ENCODE data around the gene KLHL25. TPM values are rescaled to one million over a fixed set of nuclear protein-coding genes. Genes with fewer than 3 reads are reported as not detected.

Gene KLHL25
- total RNA-seq, 2 donors from 2014 or later: 9.8 to 12.3 TPM

DNA sequence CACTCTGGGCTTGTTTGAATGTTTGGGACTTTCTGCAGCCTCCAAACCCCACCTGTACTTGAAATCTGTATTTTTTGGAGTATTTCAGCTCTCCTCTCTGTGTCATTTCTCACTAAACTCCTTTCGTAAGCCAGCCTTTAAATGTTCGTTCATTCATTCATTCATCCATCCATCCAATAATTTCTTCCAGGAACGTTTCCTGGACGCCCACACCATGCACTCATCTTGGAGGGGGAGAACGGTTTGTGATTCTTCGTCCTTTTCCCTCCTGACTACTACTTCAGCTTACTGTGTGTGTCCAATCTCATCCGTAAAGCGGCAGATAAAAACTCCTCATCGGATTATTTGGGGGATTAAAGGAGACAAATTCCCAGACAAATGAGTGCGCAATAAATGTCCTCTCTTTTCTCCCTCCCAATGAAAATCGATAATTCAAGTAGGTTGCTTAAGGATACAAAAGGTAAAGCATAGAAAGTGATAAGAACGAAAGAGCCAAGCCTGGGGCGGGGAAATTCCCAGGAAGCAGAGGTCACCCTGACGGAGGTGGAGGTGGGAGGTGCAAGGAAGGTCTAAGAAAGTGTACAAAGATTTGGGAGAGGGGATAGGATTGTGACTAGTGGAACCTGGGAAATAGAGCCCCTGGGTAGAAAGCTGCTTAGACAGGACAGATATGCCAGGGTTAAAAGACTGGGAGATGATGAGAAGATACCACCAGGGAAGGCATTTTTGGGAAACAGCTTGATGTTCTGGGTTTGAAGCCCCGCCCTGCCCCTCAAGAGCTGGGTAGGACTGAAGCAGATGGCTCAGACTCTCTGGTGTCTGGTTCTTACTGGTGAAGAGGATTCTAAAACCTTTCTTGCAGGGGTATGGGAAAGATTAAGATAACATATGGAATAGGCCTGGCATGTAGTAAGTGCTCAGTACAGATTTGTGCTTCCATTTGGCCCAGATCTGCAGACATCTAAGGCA, 896 bp upstream of the KLHL25 start:
- H3K27me3 Mint-ChIP-seq: peaks cover 19% of the 10 kb centered on the region
- DNase-seq: no peak
- peaks cover 36% of the 10 kb centered on the region for H3K4me1 Mint-ChIP-seq
- no peaks in the 10 kb centered on the region for H3K9me3 ChIP-seq (ENCODE audit: control insufficient read depth, low read length, poor library complexity, severe bottlenecking)
- peak overlapping the region; percentile 84 for H3K27ac Mint-ChIP-seq
- peak overlapping the region; percentile 92 for H3K4me3 Mint-ChIP-seq
- ATAC-seq: no peak
- peaks cover 3% of the 10 kb centered on the region for H3K36me3 Mint-ChIP-seq (ENCODE audit: low read depth)

DNA sequence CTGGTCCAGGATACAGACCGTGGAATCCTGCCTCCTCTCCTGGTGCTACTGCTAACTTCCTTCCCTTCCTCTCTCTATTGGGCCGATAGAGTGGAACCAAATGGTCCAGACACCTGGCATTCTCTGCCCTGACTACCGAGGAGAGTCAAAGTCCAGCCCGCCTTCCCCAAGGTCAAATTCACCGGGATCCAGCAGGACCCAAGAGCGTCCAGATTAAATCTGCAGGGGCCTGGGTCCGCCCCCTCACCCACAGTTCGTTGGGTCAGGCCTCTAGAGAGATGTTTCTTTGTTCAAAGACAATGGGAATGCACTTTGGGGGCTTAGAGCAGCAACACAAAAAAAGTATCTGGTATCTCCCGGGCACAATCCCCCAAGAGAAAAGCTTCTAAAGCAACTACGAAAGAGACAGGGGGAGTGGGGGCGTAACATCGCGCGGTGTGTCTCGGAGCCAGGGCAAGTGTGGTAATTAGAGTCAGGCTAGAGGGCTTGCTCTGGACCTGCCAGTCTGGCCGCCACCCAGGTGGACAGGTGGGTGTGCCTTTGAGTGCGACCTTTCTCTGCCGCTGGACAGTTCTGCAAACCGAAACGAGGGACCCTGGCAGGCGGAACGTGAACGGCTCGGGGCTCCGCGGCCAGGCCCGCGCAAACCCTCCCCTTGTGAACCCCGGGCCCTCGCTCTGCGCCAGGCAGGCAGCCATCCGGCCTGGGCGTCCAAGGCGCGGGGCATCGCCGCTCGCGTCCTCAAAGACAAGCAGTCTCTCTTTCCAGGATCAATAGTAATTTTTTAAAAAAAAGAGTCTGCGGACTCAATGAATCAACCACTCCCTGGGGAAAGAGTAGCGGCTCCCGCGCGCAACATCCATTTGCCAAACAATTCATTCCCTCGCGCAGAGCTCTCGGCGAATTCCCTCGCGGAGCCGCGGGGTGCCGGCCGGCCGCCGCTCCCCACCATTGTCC, 806 bp downstream of the KLHL25 start:
- Mint-ChIP-seq H3K4me1 (peaks cover 40% of the 10 kb centered on the region), H3K36me3 (ENCODE audit: low read depth) (no peaks in the 10 kb centered on the region), H3K27me3 (peaks cover 7% of the 10 kb centered on the region), H3K27ac (peak overlapping the region; percentile 84), H3K4me3 (peak overlapping the region; percentile 92)
- DNase-seq (peak in 2 of 3 donors; percentile 19 to 22), ATAC-seq (peak; percentile 36)
- H3K9me3 ChIP-seq (ENCODE audit: control insufficient read depth, low read length, poor library complexity, severe bottlenecking): no peaks in the 10 kb centered on the region

DNA sequence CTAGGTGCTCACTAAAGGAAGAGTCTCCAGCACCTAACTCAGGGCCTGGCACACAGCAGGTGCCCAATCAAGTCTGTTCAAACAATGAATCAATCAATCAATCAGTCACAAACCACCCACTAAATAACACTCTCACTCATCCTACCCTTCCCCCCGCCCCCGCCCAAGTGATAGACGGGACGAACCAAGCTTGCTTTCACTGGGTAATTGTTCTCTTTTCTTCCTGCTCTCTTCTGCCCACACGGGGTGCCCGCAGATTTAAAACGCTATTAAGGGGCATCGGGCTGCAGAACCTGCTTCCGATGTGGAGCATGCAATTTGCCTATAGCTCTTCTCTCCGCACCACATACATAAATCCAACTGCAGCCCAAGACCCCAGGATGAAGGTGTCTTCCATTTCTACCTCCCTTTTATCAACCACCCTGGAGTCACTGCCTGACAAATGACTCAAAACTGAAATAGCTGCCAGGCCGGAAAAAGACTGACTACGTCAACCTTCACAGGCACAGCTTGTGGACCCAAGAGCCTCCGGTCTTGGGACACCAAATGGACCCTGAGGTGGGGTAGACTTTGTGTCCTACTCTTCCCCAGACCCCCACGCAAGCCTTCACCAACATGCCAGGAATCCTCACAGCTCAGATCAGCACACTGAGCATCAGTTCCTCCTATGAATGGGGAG, 1.7 kb downstream of the KLHL25 start:
- no peaks in the 10 kb centered on the region for H3K9me3 ChIP-seq (ENCODE audit: control insufficient read depth, low read length, poor library complexity, severe bottlenecking)
- peak overlapping the region; percentile 84 for H3K27ac Mint-ChIP-seq
- peak overlapping the region; percentile 92 for H3K4me3 Mint-ChIP-seq
- ATAC-seq (no peak), DNase-seq (no peak)
- H3K27me3 Mint-ChIP-seq: no peaks in the 10 kb centered on the region
- no peaks in the 10 kb centered on the region for H3K36me3 Mint-ChIP-seq (ENCODE audit: low read depth)
- H3K4me1 Mint-ChIP-seq: peaks cover 37% of the 10 kb centered on the region

DNA sequence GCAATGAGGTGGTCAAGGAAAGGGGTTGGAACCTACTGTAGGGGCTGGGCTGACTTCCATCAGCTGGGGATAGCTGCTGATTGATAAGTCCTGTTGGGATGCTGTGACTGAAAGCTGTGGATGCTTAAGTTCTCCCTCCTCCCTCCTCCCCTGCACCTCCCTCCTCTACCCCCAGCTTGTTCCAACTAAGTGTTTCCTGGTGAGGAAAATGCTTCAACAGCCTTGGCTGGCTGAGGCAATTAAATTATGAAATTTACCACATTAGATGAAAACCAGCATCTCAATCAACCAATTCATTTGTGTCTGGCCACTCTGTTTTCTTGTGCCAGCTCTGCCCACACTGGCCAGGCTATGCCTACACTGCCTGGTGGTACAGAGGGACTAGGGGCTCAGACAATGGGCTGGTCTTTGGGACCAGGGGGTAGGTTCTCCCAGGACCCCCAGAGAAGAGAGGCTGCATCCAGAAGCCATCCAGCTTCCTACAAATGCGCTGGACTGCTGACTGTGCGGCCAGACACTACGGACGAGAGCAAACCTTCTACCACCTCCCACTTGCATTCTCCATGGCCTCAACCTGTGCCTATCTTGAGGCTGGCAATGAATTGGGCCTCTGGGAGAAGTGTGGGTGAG, 2.5 kb downstream of the KLHL25 start:
- Mint-ChIP-seq H3K4me3 (peak overlapping the region; percentile 92), H3K27me3 (no peaks in the 10 kb centered on the region), H3K4me1 (peaks cover 41% of the 10 kb centered on the region), H3K27ac (peak overlapping the region; percentile 84), H3K36me3 (ENCODE audit: low read depth) (no peaks in the 10 kb centered on the region)
- no peak for ATAC-seq
- DNase-seq: no peak
- H3K9me3 ChIP-seq (ENCODE audit: control insufficient read depth, low read length, poor library complexity, severe bottlenecking): no peaks in the 10 kb centered on the region

DNA sequence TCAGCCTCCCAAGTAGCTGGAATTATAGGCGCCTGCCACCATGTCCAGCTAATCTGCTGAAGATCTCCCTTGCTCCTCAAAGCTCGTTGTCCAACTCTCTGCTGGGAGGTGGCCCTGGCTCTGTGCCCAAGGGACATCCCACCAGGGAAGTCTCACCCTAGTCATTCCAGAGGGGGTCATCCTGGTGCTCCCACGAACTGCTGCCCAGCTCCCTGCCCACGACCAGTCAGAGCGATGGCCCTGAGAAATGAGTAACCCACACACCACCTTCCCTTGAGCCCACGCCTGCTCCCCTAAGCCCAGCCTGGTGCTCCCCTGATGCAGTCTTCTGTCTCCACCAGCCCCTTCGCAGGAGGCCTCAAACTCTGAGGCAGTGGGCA, 5.2 kb downstream of the KLHL25 start:
- Mint-ChIP-seq H3K27ac (peak overlapping the region; percentile 21), H3K4me3 (no peak overlapping the region), H3K27me3 (no peaks in the 10 kb centered on the region), H3K4me1 (peaks cover 40% of the 10 kb centered on the region), H3K36me3 (ENCODE audit: low read depth) (no peaks in the 10 kb centered on the region)
- no peaks in the 10 kb centered on the region for H3K9me3 ChIP-seq (ENCODE audit: control insufficient read depth, low read length, poor library complexity, severe bottlenecking)
- DNase-seq (no peak), ATAC-seq (no peak)

DNA sequence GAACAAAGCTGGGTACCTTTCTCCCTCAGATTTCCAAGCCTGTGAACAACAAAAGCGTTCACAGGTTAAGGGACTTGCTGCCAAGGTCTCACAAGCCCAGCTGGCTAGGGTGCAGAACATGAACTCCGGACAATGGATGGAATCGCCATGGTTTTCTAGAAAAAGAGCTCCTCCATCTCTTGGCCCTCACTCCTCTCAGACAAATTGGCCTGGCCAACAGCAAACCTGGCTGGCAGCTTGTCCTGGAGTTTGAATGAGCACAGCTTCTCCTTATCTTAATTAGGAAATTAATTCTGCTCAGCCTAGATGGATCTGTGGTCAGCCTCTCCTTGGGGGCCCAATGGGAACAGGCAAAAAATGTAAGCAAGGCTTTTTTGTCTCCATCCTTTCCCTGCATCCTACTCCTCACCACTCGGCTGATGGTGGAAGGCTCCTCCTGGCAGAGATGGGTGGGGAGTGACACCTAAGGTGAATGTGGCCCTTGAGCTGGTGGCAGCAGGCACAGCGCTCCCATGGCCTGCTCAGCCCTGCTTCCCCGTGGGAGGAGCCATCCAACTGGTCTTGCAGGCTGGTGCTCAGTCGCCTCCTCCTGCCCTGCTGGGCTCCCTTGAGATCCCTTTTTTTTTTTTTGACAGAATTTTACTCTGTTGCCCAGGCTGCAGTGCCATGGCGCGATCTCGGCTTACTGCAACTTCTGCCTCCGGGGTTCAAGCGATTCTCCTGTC, 5.8 kb downstream of the KLHL25 start:
- ATAC-seq (no peak), DNase-seq (no peak)
- Mint-ChIP-seq H3K4me1 (peaks cover 41% of the 10 kb centered on the region), H3K27ac (peak overlapping the region; percentile 72), H3K36me3 (ENCODE audit: low read depth) (no peaks in the 10 kb centered on the region), H3K27me3 (no peaks in the 10 kb centered on the region), H3K4me3 (no peak overlapping the region)
- H3K9me3 ChIP-seq (ENCODE audit: control insufficient read depth, low read length, poor library complexity, severe bottlenecking): no peaks in the 10 kb centered on the region

DNA sequence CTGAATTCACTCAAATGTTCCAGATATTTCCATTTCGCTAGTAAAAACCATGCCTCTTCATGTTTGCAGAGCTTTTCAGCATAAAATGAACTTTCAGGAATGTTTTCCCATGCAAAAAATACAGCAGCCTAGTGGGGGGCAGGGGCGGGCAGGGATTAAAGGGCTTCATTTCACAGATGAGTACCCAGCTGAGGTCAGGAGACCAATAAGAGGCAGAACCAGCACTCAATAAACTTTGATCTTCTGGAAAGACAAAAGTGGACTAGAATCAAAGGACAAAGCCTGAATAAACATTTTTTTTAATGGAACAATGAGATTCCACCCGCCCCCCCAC, 8.0 kb downstream of the KLHL25 start:
- H3K9me3 ChIP-seq (ENCODE audit: control insufficient read depth, low read length, poor library complexity, severe bottlenecking): no peaks in the 10 kb centered on the region
- Mint-ChIP-seq H3K27me3 (no peaks in the 10 kb centered on the region), H3K27ac (peak overlapping the region; percentile 87), H3K4me1 (peaks cover 35% of the 10 kb centered on the region), H3K4me3 (no peak overlapping the region), H3K36me3 (ENCODE audit: low read depth) (no peaks in the 10 kb centered on the region)
- DNase-seq (no peak), ATAC-seq (no peak)

DNA sequence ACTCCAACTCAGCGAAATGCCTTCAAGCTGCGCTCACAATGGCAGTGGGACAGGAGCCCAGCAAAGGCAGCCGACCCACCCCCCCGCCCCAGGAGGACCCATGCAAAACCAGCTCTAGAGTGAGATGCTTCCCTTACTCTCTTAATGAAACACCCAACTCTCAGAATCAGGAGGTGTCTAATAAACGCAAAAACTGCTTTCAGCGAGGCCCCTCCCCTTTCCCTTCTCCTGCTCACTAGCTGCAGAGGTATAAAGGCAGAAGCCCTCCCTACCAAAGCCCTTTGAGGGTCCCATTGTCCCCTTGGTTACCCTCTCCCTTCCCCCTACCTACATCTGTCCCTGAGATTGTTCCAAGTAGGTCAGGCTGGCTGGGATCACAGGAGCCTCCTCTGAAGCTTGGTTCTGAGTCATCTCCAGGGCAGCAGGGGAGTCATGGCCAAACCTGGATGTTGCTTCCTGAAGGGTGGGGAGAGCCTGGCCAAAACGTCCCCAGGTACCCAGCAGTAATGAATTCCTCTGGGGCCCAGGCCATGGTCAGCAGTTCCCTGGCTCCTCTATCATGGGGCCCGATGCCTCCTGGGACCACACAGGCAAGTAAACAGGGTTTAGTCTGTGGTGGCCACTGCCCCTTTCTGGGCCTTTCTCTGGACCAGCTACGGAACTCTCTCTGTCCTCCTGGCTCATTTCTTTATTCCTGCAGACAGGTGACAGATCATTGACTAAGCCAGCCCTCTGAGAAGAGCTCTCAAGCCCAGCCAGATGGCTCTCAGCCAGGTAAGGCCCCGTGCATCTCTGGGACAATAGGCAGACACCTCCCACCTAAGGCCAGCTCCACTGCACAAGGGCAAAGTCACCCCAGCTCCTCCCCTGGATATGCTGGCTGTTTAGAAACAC, 8.6 kb downstream of the KLHL25 start:
- no peaks in the 10 kb centered on the region for H3K36me3 Mint-ChIP-seq (ENCODE audit: low read depth)
- peaks cover 33% of the 10 kb centered on the region for H3K4me1 Mint-ChIP-seq
- H3K4me3 Mint-ChIP-seq: peak overlapping the region; percentile 81
- no peaks in the 10 kb centered on the region for H3K27me3 Mint-ChIP-seq
- ATAC-seq (peak; percentile 47), DNase-seq (no peak)
- H3K9me3 ChIP-seq (ENCODE audit: control insufficient read depth, low read length, poor library complexity, severe bottlenecking): no peaks in the 10 kb centered on the region
- H3K27ac Mint-ChIP-seq: peak overlapping the region; percentile 87

DNA sequence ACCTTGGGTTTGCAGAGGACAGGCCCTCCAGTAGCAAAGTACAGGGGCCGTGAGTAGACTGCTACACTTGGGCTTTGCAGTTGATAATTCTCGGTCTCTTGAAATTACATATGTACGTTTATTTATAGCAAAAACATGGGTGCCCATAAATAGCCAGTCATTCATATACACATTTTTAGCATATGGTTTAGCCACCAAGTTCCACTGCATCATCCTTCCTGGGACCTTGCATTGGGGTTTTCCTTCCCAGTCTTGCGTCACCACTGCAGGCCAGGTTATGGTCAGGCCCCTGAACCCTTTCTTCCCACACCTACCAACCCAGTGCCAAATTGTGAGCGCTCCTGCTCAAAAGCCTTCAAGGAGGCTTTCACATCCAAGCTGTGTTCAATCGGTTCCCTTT, 12.7 kb downstream of the KLHL25 start:
- Mint-ChIP-seq H3K27me3 (no peaks in the 10 kb centered on the region), H3K4me3 (no peak overlapping the region), H3K4me1 (peaks cover 41% of the 10 kb centered on the region), H3K36me3 (ENCODE audit: low read depth) (no peaks in the 10 kb centered on the region), H3K27ac (no peak overlapping the region)
- no peak for DNase-seq
- no peak for ATAC-seq
- H3K9me3 ChIP-seq (ENCODE audit: control insufficient read depth, low read length, poor library complexity, severe bottlenecking): no peaks in the 10 kb centered on the region

DNA sequence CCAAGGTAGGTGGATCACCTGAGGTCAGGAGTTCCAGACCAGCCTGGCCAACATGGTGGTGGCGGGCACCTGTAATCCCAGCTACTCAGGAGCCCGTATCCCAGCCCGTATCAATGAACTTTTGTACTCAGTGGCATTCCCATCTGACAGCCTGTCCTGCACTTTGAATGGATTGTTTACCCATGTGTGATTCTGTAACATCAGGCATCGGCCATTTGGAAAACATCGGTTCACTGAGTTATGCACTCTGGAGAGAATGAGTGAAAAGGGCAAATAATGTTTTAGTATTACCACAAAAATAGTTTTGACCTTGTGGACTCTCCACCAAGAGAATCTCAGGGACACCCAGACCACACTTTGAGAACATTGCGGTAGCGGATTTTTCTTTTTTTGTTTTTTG, 13.6 kb downstream of the KLHL25 start:
- Mint-ChIP-seq H3K4me1 (peaks cover 37% of the 10 kb centered on the region), H3K27me3 (no peaks in the 10 kb centered on the region), H3K36me3 (ENCODE audit: low read depth) (no peaks in the 10 kb centered on the region), H3K27ac (no peak overlapping the region), H3K4me3 (no peak overlapping the region)
- DNase-seq: no peak
- ATAC-seq: no peak
- H3K9me3 ChIP-seq (ENCODE audit: control insufficient read depth, low read length, poor library complexity, severe bottlenecking): no peaks in the 10 kb centered on the region

DNA sequence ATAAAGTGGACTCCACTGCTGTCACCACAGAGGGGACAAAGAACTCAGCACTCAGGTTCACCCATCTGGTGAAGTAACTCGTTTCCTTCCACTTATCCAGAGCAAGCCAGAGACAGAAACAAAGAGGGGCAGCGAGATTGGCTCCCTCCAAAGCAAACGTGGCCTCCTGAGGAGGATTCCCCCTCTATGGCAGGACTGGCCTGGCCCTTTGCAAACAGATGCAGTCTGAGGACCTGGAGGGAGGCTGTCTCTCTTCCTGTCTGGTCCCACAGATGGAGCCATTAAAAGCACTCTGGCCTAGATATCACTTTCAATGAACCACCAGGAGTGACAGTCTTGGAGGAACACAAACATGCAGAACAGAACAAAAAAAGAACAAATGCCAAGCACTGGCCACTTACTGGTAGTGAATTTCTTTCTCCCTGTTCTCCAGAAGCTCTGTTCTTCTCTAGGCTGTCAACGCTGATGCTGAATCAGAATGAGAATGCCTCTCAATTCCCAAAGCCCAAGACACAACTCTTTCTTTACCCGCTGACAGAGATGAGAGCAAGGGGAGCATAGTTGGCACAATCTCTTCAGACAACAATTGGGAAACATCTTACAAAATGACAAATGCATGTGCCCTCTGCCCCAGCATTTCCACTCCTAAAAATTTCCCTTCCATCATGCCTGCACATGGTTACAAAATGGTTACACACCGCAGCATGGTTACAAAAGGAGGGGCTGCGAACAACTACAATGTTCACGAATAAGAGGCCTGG, 14.3 kb downstream of the KLHL25 start:
- ATAC-seq (no peak), DNase-seq (no peak)
- Mint-ChIP-seq H3K4me3 (no peak overlapping the region), H3K27ac (no peak overlapping the region), H3K36me3 (ENCODE audit: low read depth) (no peaks in the 10 kb centered on the region), H3K27me3 (no peaks in the 10 kb centered on the region), H3K4me1 (peaks cover 35% of the 10 kb centered on the region)
- H3K9me3 ChIP-seq (ENCODE audit: control insufficient read depth, low read length, poor library complexity, severe bottlenecking): no peaks in the 10 kb centered on the region

Measured in T-helper 17 cell (primary cell).